Transverse colon (tissue), 4 donors: ENCODE data around the gene MAP4K2. TPM values are rescaled to one million over a fixed set of nuclear protein-coding genes. Genes with fewer than 3 reads are reported as not detected.
"Not testable (repeated sequence)": the region's sequence is repeated elsewhere in the genome, so short reads cannot be mapped to it uniquely, and the experiment has no call there.

Experiments
- DNase-seq: peaks from one replicate; pipeline ENCODE4 v3.0.0-alpha.2; 2019
- H3K27ac ChIP-seq, 4 donors: fragments of 200-600 bp; sonication (generic); 2 replicates each; pipeline ENCODE4 v1.5.1; 2016 to 2018; ENCODE audit warnings: inconsistent platforms in 4 of 4
- H3K27me3 ChIP-seq: fragments of 200-600 bp; sonication (generic); 2 replicates; pipeline ENCODE4 v1.5.1; 2017; ENCODE audit warnings: inconsistent platforms
- H3K36me3 ChIP-seq, 4 donors: fragments of 200-600 bp; sonication (generic); 2 replicates each; pipeline ENCODE4 v1.5.1; 2017 to 2019; ENCODE audit warnings: inconsistent platforms in 4 of 4
- H3K4me1 ChIP-seq, 4 donors: fragments of 200-600 bp; sonication (generic); 2 replicates each; pipeline ENCODE4 v1.5.1; 2017 to 2020; ENCODE audit warnings: inconsistent platforms in 4 of 4
- H3K4me3 ChIP-seq, 4 donors: fragments of 200-600 bp; sonication (generic); 1 replicate in 1 of 4; 2 replicates in 3 of 4; pipeline versions ENCODE4 v1.5.1 to v1.6.1; 2017 to 2019; ENCODE audit warnings: inconsistent platforms in 4 of 4
- H3K9me3 ChIP-seq, 2 donors: fragments of 200-600 bp; sonication (generic); 2 replicates each; pipeline ENCODE4 v1.5.1; 2017 to 2019; ENCODE audit warnings: inconsistent platforms in 2 of 2
- EP300 ChIP-seq: sonication (generic); formaldehyde crosslinking; IDR thresholded peaks from one replicate; pipeline ENCODE4 v1.6.1; 2017; ENCODE audit warnings: antibody characterized with exemption, low read depth
- POLR2A ChIP-seq: fragments of 450-650 bp; IDR thresholded peaks from one replicate; pipeline ENCODE4 v1.6.1; 2016; ENCODE audit warnings: antibody characterized with exemption, mild to moderate bottlenecking, moderate library complexity
- POLR2AphosphoS5 ChIP-seq, 3 donors: sonication (generic); formaldehyde crosslinking; IDR thresholded peaks; one replicate each; pipeline ENCODE4 v1.6.1; 2016; ENCODE audit warnings: antibody characterized with exemption in 3 of 3
- WGBS, 2 donors: methylation state at CpG; one replicate each; pipeline ENCODE4 v1.1.5; 2018; ENCODE audit warnings: low coverage in 1 of 2; 5-methylcytosine and 5-hydroxymethylcytosine counted together
- in situ Hi-C, 4 donors: fragments of 200-750 bp; cut with MboI; loops; one replicate each; pipeline versions ENCODE4 v1.15.0 to v1.15.1; 2017; ENCODE audit warnings: low sequenced_read_pairs in 3 of 4, low pct_ligation_motif_present in 1 of 4, low pct_unique_long_range_greater_than_20kb in 1 of 4
- intact Hi-C: fragments of 100-400 bp; cut with DNase I; formaldehyde crosslinking; loops from one replicate; pipeline ENCODE4 v1.15.1; 2023; ENCODE audit warnings: low total_unique reads
- total RNA-seq, 4 donors: library from RNA; depleted of rRNA; stranded (reverse); fragments of >200 nt; gene quantifications; one replicate each; pipeline ENCODE4 v1.1.0, GENCODE V29; 2016
- TF ChIP-seq, protein P1 (sequence below), 5 experiments: fragments of 200-600 bp in 3 of 5; fragments of 450-650 bp in 2 of 5; sonication (generic) in 3 of 5; IDR thresholded peaks; 1 replicate in 2 of 5; 2 replicates in 3 of 5; pipeline ENCODE4 v1.5.1; 2016 to 2017; ENCODE audit warnings: antibody characterized with exemption in 5 of 5, inconsistent platforms in 3 of 5, mild to moderate bottlenecking in 2 of 5, moderate library complexity in 1 of 5

MAP4K2 gene
- total RNA-seq, 4 donors from 2014 or later: 10.1 to 369 (median 90.9) TPM

DNA sequence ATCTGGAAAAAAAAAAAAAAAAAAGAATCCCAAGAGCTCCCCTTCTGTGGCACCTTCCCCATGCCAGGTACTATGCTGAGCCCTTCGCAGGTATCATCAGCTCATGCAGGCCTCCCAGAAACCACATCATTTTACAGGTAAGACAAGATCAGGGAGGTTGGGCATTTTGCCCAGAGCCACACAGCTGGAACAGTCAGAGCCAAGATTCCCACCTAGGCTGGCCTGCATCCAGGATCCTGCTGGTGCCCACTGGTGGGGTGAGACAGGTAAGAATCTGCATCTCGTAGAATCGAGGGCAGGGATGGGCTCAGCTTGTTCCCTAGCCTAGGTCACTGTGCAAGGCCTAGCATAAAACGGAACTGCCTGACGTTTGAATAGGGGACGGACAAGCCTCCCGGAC, 23.0 kb upstream of the MAP4K2 start:
- intact Hi-C loops: no loop called here
- TF ChIP-seq EP300 (no peak), POLR2AphosphoS5 (IDR thresholded peaks at IDR 0.05) (no peak), POLR2A (no peak)
- TF ChIP-seq, protein P1, sequence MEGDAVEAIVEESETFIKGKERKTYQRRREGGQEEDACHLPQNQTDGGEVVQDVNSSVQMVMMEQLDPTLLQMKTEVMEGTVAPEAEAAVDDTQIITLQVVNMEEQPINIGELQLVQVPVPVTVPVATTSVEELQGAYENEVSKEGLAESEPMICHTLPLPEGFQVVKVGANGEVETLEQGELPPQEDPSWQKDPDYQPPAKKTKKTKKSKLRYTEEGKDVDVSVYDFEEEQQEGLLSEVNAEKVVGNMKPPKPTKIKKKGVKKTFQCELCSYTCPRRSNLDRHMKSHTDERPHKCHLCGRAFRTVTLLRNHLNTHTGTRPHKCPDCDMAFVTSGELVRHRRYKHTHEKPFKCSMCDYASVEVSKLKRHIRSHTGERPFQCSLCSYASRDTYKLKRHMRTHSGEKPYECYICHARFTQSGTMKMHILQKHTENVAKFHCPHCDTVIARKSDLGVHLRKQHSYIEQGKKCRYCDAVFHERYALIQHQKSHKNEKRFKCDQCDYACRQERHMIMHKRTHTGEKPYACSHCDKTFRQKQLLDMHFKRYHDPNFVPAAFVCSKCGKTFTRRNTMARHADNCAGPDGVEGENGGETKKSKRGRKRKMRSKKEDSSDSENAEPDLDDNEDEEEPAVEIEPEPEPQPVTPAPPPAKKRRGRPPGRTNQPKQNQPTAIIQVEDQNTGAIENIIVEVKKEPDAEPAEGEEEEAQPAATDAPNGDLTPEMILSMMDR (IDR thresholded peaks at IDR 0.05): no peak
- in situ Hi-C loops: no loop called here
- no peaks in the 10 kb centered on the region for H3K4me1 ChIP-seq
- no peaks in the 10 kb centered on the region for H3K27me3 ChIP-seq
- H3K9me3 ChIP-seq: no peaks in the 10 kb centered on the region
- DNase-seq: no peak
- no peak overlapping the region for H3K4me3 ChIP-seq
- WGBS, 2 donors: 96% methylated on average over 7 of the region's 7 CpGs; no CpG with 5 or more reads in 1 of the 2 donors
- H3K27ac ChIP-seq: no peak overlapping the region
- peaks cover 0 to 7% (median 0%) of the 10 kb centered on the region in 4 donors for H3K36me3 ChIP-seq

DNA sequence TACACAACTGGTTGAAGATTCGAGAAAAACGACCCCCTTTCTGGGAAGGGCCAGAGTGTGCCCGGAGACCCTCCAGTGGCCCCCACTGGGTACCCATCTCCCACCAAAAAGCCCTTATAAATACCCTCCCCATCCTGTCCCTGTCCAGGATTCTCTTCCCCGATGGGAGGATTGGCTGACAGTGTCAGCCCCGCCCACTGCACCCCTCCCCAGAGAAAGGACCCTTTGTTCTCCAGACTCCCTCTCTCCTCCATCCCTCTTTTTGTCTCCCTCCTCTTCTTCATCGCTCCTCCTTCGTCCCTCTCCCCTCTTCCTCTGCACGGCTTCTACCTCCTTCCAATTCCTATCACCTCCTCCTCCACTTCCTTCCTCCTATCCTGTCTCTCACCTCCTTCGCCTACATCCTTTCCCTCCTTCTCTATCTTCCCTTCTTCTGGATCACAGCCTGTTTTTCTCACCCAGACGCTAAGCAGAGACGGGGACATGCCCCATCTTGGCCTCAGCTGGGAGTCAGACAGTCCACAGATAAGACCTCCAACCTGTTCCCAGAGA, 20.6 kb upstream of the MAP4K2 start:
- no peaks in the 10 kb centered on the region for H3K36me3 ChIP-seq
- no peaks in the 10 kb centered on the region for H3K9me3 ChIP-seq
- no peaks in the 10 kb centered on the region for H3K27me3 ChIP-seq
- H3K27ac ChIP-seq: no peak overlapping the region
- TF ChIP-seq POLR2AphosphoS5 (IDR thresholded peaks at IDR 0.05): no peak
- TF ChIP-seq, protein P1 (IDR thresholded peaks at IDR 0.05): no peak
- TF ChIP-seq EP300: no peak
- no peak for TF ChIP-seq POLR2A
- WGBS, 2 donors: 70 to 79% methylated on average over 7 to 11 of the region's 11 CpGs
- H3K4me3 ChIP-seq: no peak overlapping the region
- in situ Hi-C loops: no loop called here
- no peaks in the 10 kb centered on the region for H3K4me1 ChIP-seq
- DNase-seq: no peak
- intact Hi-C loops: no loop called here

DNA sequence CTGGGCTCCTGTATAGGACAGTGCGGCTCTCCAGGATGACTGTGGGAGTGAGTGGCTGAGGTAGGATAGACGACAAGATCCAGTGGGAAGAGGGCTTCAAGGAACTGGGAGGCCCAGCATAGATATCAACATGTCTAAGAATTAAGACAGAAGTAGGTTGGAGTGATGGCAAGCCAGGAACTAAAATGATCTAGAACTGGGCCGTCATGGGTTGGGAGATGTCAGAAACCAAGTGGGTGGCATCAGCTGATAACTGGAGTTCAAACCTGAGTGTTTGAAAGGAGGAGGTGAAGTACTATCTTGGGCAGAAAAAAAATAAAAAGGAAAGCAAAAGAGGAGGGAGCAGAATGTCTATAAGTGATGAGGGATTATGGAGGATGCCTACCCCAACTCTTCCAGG, 14.5 kb upstream of the MAP4K2 start:
- in situ Hi-C loops (no loop called here), intact Hi-C loops (no loop called here)
- no peaks in the 10 kb centered on the region for H3K9me3 ChIP-seq
- no peaks in the 10 kb centered on the region for H3K4me1 ChIP-seq
- no peaks in the 10 kb centered on the region for H3K36me3 ChIP-seq
- no peak overlapping the region for H3K4me3 ChIP-seq
- no peaks in the 10 kb centered on the region for H3K27me3 ChIP-seq
- TF ChIP-seq, protein P1 (IDR thresholded peaks at IDR 0.05): no peak
- TF ChIP-seq POLR2AphosphoS5 (IDR thresholded peaks at IDR 0.05) (no peak), POLR2A (no peak), EP300 (no peak)
- no peak overlapping the region for H3K27ac ChIP-seq
- 79 to 89% methylated on average over 3 of the region's 3 CpGs for WGBS, 2 donors
- no peak for DNase-seq

DNA sequence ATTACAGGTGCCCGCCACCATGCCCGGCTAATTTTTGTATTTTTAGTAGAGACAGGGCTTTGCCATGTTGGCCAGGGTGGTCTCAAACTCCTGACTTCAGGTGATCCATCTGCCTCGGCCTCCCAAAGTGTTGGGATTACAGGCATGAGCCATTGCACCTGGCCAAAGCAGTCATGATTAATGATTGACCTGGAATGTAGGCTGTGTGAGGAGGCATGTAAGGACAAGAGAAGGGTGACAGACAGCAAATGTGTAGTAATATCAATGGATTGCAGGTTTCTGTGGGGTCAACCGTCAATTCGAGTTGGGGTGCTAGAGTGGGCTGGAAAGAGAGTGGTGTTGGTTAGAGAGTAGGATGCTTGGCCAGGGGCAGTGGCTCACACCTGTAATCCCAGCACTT, 12.4 kb upstream of the MAP4K2 start:
- H3K9me3 ChIP-seq, DNase-seq, H3K27me3 ChIP-seq, H3K36me3 ChIP-seq, H3K27ac ChIP-seq, in situ Hi-C loops, intact Hi-C loops, H3K4me1 ChIP-seq, H3K4me3 ChIP-seq: not testable (repeated sequence)
- 41 to 67% methylated on average over 2 to 5 of the region's 5 CpGs for WGBS, 2 donors

DNA sequence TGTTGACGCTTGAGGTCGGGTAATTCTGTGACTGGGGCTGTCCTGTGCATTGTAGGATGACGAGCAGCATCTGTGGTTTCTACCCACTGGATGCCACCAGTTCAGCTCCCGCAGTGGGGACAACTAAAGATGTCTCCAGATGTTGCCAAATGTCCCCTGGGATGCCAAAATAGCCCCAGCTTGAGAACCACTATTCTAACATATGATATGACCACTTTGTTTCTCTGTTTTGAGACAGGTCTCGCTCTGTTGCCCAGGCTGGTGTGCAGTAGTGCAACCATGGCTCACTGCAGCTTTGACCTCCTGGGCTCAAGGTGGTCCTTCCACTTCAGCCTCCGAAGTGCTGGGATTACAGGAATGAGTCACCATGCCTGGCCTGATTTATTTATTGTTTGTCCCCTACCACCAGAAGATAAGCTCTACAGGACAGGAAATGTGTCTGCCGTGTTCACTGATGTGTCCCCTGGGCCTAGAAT, 11.7 kb upstream of the MAP4K2 start:
- 60 to 67% methylated on average over 5 to 7 of the region's 7 CpGs for WGBS, 2 donors
- no peak for DNase-seq
- no peaks in the 10 kb centered on the region for H3K9me3 ChIP-seq
- no peak overlapping the region for H3K4me3 ChIP-seq
- TF ChIP-seq EP300: no peak
- TF ChIP-seq, protein P1 (IDR thresholded peaks at IDR 0.05): no peak
- TF ChIP-seq POLR2A: no peak
- TF ChIP-seq POLR2AphosphoS5 (IDR thresholded peaks at IDR 0.05): no peak
- in situ Hi-C loops: no loop called here
- intact Hi-C loops: no loop called here
- H3K27ac ChIP-seq: no peak overlapping the region
- H3K27me3 ChIP-seq: no peaks in the 10 kb centered on the region
- no peaks in the 10 kb centered on the region for H3K36me3 ChIP-seq
- H3K4me1 ChIP-seq: peaks cover 0 to 7% (median 4%) of the 10 kb centered on the region in 4 donors
